Measurements from ENCODE around the gene TOX2. TPM values are rescaled to one million over a fixed set of nuclear protein-coding genes. Genes with fewer than 3 reads are reported as not detected.

TOX2 gene
- total RNA-seq, 4 donors from 2014 or later: 0.20 to 0.42 TPM; not detected in 2

GRCh38 chr20:44052166-44052565, 137.5 kb downstream of the TOX2 start:
- no peak for TF ChIP-seq CTCF (IDR thresholded peaks at IDR 0.05 in 4 of 5, conservative IDR thresholded peaks at IDR 0.05 in 1 of 5)
- TF ChIP-seq POLR2A (IDR thresholded peaks at IDR 0.05): no peak
- Histone ChIP-seq H3K9me3 (no peaks in the 10 kb centered on the region), H3K36me3 (no peaks in the 10 kb centered on the region), H3K27ac (no peak overlapping the region), H3K4me3 (no peak overlapping the region), H3K27me3 (no peaks in the 10 kb centered on the region), H3K4me1 (no peaks in the 10 kb centered on the region)
- in situ Hi-C loops (cut with MboI; ENCODE audit: low sequenced_read_pairs in 4 of 4) (no loop called here), intact Hi-C loops (cut with DNase I; ENCODE audit: low total_unique reads) (no loop called here)
- DNase-seq: no peak
- ATAC-seq: peak in 1 of 2 donors; percentile 9

- H3K4me3 ChIP-seq: no peak overlapping the region
- TF ChIP-seq CTCF (IDR thresholded peaks at IDR 0.05 in 4 of 5, conservative IDR thresholded peaks at IDR 0.05 in 1 of 5) (no peak), POLR2A (IDR thresholded peaks at IDR 0.05) (no peak)
- DNase-seq (no peak), ATAC-seq (no peak)
- no peak overlapping the region for H3K27ac ChIP-seq
- no peaks in the 10 kb centered on the region for H3K9me3 ChIP-seq
- in situ Hi-C loops (cut with MboI; ENCODE audit: low sequenced_read_pairs in 4 of 4) (no loop called here), intact Hi-C loops (cut with DNase I; ENCODE audit: low total_unique reads) (no loop called here)
- no peaks in the 10 kb centered on the region for H3K27me3 ChIP-seq
- H3K36me3 ChIP-seq: no peaks in the 10 kb centered on the region
- no peaks in the 10 kb centered on the region for H3K4me1 ChIP-seq
Observed at GRCh38 chr20:44053046-44053445, 138.4 kb downstream of the TOX2 start.

GRCh38 chr20:44054118-44054517, 139.5 kb downstream of the TOX2 start:
- no peak for TF ChIP-seq CTCF (IDR thresholded peaks at IDR 0.05 in 4 of 5, conservative IDR thresholded peaks at IDR 0.05 in 1 of 5)
- intact Hi-C loops (cut with DNase I; ENCODE audit: low total_unique reads) (no loop called here), in situ Hi-C loops (cut with MboI; ENCODE audit: low sequenced_read_pairs in 4 of 4) (no loop called here)
- no peak overlapping the region for H3K4me3 ChIP-seq
- no peaks in the 10 kb centered on the region for H3K27me3 ChIP-seq
- DNase-seq: no peak
- no peak overlapping the region for H3K27ac ChIP-seq
- H3K9me3 ChIP-seq: no peaks in the 10 kb centered on the region
- no peak for ATAC-seq
- no peaks in the 10 kb centered on the region for H3K4me1 ChIP-seq
- H3K36me3 ChIP-seq: no peaks in the 10 kb centered on the region

- no peak for TF ChIP-seq POLR2A (IDR thresholded peaks at IDR 0.05)
- in situ Hi-C loops (cut with MboI; ENCODE audit: low sequenced_read_pairs in 4 of 4) (no loop called here), intact Hi-C loops (cut with DNase I; ENCODE audit: low total_unique reads) (no loop called here)
- DNase-seq: no peak
- Histone ChIP-seq H3K27me3 (no peaks in the 10 kb centered on the region), H3K36me3 (no peaks in the 10 kb centered on the region), H3K9me3 (no peaks in the 10 kb centered on the region), H3K27ac (no peak overlapping the region), H3K4me1 (no peaks in the 10 kb centered on the region), H3K4me3 (no peak overlapping the region)
- no peak for ATAC-seq
Observed at GRCh38 chr20:44054849-44055248, 140.2 kb downstream of the TOX2 start.

GRCh38 chr20:44056010-44056698, 141.5 kb downstream of the TOX2 start:
- no peak for TF ChIP-seq POLR2A (IDR thresholded peaks at IDR 0.05)
- TF ChIP-seq CTCF (IDR thresholded peaks at IDR 0.05 in 4 of 5, conservative IDR thresholded peaks at IDR 0.05 in 1 of 5): peak in 4 of 5 experiments; percentile 36 to 53 (median 42)
- in situ Hi-C loops (cut with MboI; ENCODE audit: low sequenced_read_pairs in 4 of 4) (no loop called here), intact Hi-C loops (cut with DNase I; ENCODE audit: low total_unique reads) (no loop called here)
- Histone ChIP-seq H3K27ac (no peak overlapping the region), H3K36me3 (no peaks in the 10 kb centered on the region), H3K27me3 (no peaks in the 10 kb centered on the region), H3K4me3 (no peak overlapping the region), H3K9me3 (no peaks in the 10 kb centered on the region), H3K4me1 (no peaks in the 10 kb centered on the region)
- DNase-seq (no peak), ATAC-seq (no peak)

Measured in gastrocnemius medialis (tissue), 4 donors.